Ishikawa (cell line): ENCODE measurements around the gene ALDH1L1.

Source experiments
- MAX ChIP-seq: IDR thresholded peaks from 2 replicates; pipeline ENCODE4 v1.6.1; 2012
- TCF12 ChIP-seq: IDR thresholded peaks from 2 replicates; pipeline ENCODE4 v1.6.1; 2012; ENCODE audit warnings: low read depth
- ZBTB7A ChIP-seq: IDR thresholded peaks from 2 replicates; pipeline ENCODE4 v1.6.1; 2012; ENCODE audit warnings: low read depth

- no peak for TF ChIP-seq MAX
- no peak for TF ChIP-seq ZBTB7A
- no peak for TF ChIP-seq TCF12
Observed at GRCh38 chr3:126160243-126161210, 19.9 kb downstream of the ALDH1L1 start.
